KMS-11 (cell line): ENCODE measurements around the gene DCTPP1.
A peak's percentile ranks its signal among the peaks of the same experiment; 100 is the strongest.

Experiments
- H2AFZ ChIP-seq: fragments of 200-600 bp; sonication (generic); 2 replicates; pipeline ENCODE4 v1.6.1; 2016; ENCODE audit warnings: antibody characterized with exemption, mixed run types, low read depth
- H3K27ac ChIP-seq: fragments of 200-600 bp; sonication (generic); 2 replicates; pipeline ENCODE4 v1.6.1; 2016; ENCODE audit warnings: mild to moderate bottlenecking, mixed run types
- H3K27me3 ChIP-seq: fragments of 200-600 bp; sonication (generic); 2 replicates; pipeline ENCODE4 v1.6.1; 2017; ENCODE audit warnings: mild to moderate bottlenecking, low read depth, mixed run types, moderate library complexity; ENCODE audit not compliant: insufficient read depth
- H3K36me3 ChIP-seq: fragments of 200-600 bp; sonication (generic); 2 replicates; pipeline ENCODE4 v1.6.1; 2017; ENCODE audit warnings: mild to moderate bottlenecking, mixed run types; ENCODE audit not compliant: insufficient read depth
- H3K4me1 ChIP-seq: fragments of 200-600 bp; sonication (generic); 2 replicates; pipeline ENCODE4 v1.6.1; 2016; ENCODE audit warnings: mild to moderate bottlenecking, low read depth, mixed run types; ENCODE audit not compliant: poor library complexity, severe bottlenecking
- H3K4me2 ChIP-seq: fragments of 200-600 bp; sonication (generic); 2 replicates; pipeline ENCODE4 v1.7.0; 2016; ENCODE audit warnings: mild to moderate bottlenecking, mixed run types
- H3K4me3 ChIP-seq: fragments of 200-600 bp; sonication (generic); IDR thresholded peaks from 2 replicates; pipeline ENCODE4 v1.6.1; 2017; ENCODE audit warnings: low read depth, low read length, mixed read lengths; ENCODE audit not compliant: insufficient read depth
- H3K79me2 ChIP-seq: fragments of 200-600 bp; sonication (generic); 2 replicates; pipeline ENCODE4 v1.6.1; 2016; ENCODE audit warnings: low read depth, mixed run types; ENCODE audit not compliant: insufficient read depth
- H3K9ac ChIP-seq: fragments of 200-600 bp; sonication (generic); 2 replicates; pipeline ENCODE4 v1.6.1; 2016; ENCODE audit warnings: mild to moderate bottlenecking, mixed run types
- H4K20me1 ChIP-seq: fragments of 200-600 bp; sonication (generic); 2 replicates; pipeline ENCODE4 v1.6.1; 2016; ENCODE audit warnings: mild to moderate bottlenecking, mixed run types; ENCODE audit not compliant: insufficient read depth
- CTCF ChIP-seq: fragments of 200-600 bp; sonication (generic); conservative IDR thresholded peaks from 2 replicates; pipeline ENCODE4 v1.6.1; 2017; ENCODE audit warnings: low read depth, mild to moderate bottlenecking, antibody characterized with exemption, low read length, moderate library complexity, mixed read lengths

The DCTPP1 gene

GRCh38 chr16:30406795-30407101, 23.1 kb downstream of the DCTPP1 start:
- H3K36me3 ChIP-seq, result no peaks in the 10 kb centered on the region
- peak overlapping the region; percentile 89 for H3K9ac ChIP-seq
- H4K20me1 ChIP-seq, result no peaks in the 10 kb centered on the region
- H3K27me3 ChIP-seq, result no peaks in the 10 kb centered on the region
- H3K27ac ChIP-seq, result peak overlapping the region; percentile 71
- peak overlapping the region; percentile 86 for H2AFZ ChIP-seq
- H3K4me2 ChIP-seq, result peak overlapping the region; percentile 86
- no peak for TF ChIP-seq CTCF
- peaks cover 24% of the 10 kb centered on the region for H3K4me1 ChIP-seq
- 0 out of 2 replicates have a peak, but pooled peaks cover 4% of the 10 kb centered on the region for H3K79me2 ChIP-seq
- peak overlapping the region; percentile 24 for H3K4me3 ChIP-seq

DNA sequence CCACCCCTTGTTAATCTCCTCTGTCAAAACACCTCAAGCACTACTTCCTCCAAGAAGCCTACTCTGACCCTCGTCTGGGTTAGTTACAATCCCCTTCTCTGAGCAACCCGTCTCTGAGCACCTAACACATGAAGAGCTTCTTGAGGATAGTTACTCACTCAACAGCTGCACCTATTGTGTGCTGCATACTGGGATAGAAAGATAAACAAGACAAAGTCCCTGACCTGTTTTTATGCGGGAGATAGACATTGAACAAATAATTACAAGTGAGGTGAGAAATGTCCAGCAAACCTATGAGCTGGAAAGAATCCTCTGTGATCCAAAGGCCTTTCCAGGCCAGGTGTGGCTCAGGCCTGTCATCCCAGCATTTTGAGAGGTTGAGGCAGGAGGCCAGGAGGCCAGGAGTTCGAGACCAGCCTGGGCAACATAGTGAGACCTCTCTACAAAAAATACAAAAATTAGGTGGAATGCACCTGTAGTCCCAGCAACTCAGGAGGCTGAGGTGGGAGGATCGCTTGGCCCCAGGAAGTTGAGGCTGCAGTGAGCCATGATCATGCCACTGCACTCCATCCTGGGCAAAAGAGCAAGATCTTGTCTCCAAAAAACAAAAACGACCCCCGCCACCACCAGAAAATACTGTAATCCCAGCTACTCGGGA, 27.9 kb downstream of the DCTPP1 start:
- Histone ChIP-seq H3K4me3 (no peak overlapping the region), H3K4me1 (peaks cover 7% of the 10 kb centered on the region), H3K4me2 (no peak overlapping the region), H3K27me3 (no peaks in the 10 kb centered on the region), H2AFZ (no peak overlapping the region), H3K9ac (no peak overlapping the region), H3K36me3 (0 out of 2 replicates have a peak, but pooled peaks cover 3% of the 10 kb centered on the region), H3K27ac (no peak overlapping the region), H4K20me1 (no peaks in the 10 kb centered on the region), H3K79me2 (peaks cover 3% of the 10 kb centered on the region; the same call in 1 of the 2 replicates)
- TF ChIP-seq CTCF, result no peak

- no peak overlapping the region for H3K9ac ChIP-seq
- no peak overlapping the region for H2AFZ ChIP-seq
- H3K4me3 ChIP-seq, result no peak overlapping the region
- TF ChIP-seq CTCF, result no peak
- H3K36me3 ChIP-seq, result 0 out of 2 replicates have a peak, but pooled peaks cover 3% of the 10 kb centered on the region
- H3K4me2 ChIP-seq, result no peak overlapping the region
- no peaks in the 10 kb centered on the region for H4K20me1 ChIP-seq
- H3K27me3 ChIP-seq, result no peaks in the 10 kb centered on the region
- peaks cover 13% of the 10 kb centered on the region; the same call in 1 of the 2 replicates for H3K79me2 ChIP-seq
- H3K27ac ChIP-seq, result no peak overlapping the region
- H3K4me1 ChIP-seq, result peaks cover 11% of the 10 kb centered on the region
These were observed 30.2 kb downstream of the DCTPP1 start for GRCh38 chr16:30399435-30400186.

GRCh38 chr16:30398661-30399434, 31.0 kb downstream of the DCTPP1 start:
- no peaks in the 10 kb centered on the region for H4K20me1 ChIP-seq
- TF ChIP-seq CTCF, result no peak
- no peak overlapping the region for H3K9ac ChIP-seq
- H3K4me1 ChIP-seq, result peaks cover 14% of the 10 kb centered on the region
- 0 out of 2 replicates have a peak, but pooled peaks cover 3% of the 10 kb centered on the region for H3K36me3 ChIP-seq
- no peak overlapping the region for H3K27ac ChIP-seq
- H2AFZ ChIP-seq, result no peak overlapping the region
- peaks cover 13% of the 10 kb centered on the region; the same call in 1 of the 2 replicates for H3K79me2 ChIP-seq
- H3K4me2 ChIP-seq, result no peak overlapping the region
- H3K4me3 ChIP-seq, result no peak overlapping the region
- H3K27me3 ChIP-seq, result no peaks in the 10 kb centered on the region
